Inferior parietal cortex (tissue), 1 donor: Measurements from ENCODE around the gene GPAT3.
"Not testable (repeated sequence)": the region's sequence is repeated elsewhere in the genome, so short reads cannot be mapped to it uniquely, and the experiment has no call there.

Source experiments
- DNase-seq: peaks from one replicate; pipeline ENCODE4 v3.0.0-alpha.2; 2016; ENCODE audit errors: extremely low spot score

Gene GPAT3

GRCh38 chr4:83603129-83603528, 67.2 kb downstream of the GPAT3 start:
- no peak for DNase-seq

GRCh38 chr4:83604321-83604720, 68.4 kb downstream of the GPAT3 start:
- DNase-seq, result no peak

GRCh38 chr4:83605210-83605609, 69.3 kb downstream of the GPAT3 start:
- DNase-seq, result no peak

GRCh38 chr4:83605744-83606172, 69.8 kb downstream of the GPAT3 start:
- DNase-seq, result no peak

GRCh38 chr4:83606460-83606859, 70.6 kb downstream of the GPAT3 start:
- no peak for DNase-seq

- DNase-seq, result no peak
Measured at GRCh38 chr4:83606898-83607297, 71.0 kb downstream of the GPAT3 start.

- DNase-seq, result no peak
Measured at GRCh38 chr4:83609365-83609764, 73.5 kb downstream of the GPAT3 start.

GRCh38 chr4:83610729-83611128, 74.8 kb downstream of the GPAT3 start:
- DNase-seq, result no peak

- no peak for DNase-seq
Measured at GRCh38 chr4:83613023-83613422, 77.1 kb downstream of the GPAT3 start.

DNA sequence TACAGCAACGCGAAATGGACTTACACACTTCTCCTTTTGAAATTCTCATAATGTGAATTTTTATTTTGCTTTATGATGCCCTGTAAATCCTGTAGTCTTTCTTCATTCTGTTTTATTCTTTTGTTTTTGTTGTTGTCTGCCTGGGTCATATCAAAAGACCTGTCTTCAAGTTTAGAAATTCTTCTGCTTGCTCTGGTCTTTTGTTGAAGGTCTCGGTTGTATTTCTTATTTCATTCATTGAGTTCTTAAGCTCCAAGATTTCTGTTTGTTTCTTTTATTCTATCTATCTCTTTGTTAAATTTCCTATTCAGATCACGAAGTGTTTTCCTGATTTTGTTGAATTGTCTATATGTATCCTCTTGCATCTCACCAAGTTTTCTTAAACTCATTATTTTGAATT, 78.1 kb downstream of the GPAT3 start:
- DNase-seq, result no peak

GRCh38 chr4:83616252-83616651, 80.3 kb downstream of the GPAT3 start:
- DNase-seq, result no peak

GRCh38 chr4:83617371-83618035, 81.6 kb downstream of the GPAT3 start:
- no peak for DNase-seq

DNA sequence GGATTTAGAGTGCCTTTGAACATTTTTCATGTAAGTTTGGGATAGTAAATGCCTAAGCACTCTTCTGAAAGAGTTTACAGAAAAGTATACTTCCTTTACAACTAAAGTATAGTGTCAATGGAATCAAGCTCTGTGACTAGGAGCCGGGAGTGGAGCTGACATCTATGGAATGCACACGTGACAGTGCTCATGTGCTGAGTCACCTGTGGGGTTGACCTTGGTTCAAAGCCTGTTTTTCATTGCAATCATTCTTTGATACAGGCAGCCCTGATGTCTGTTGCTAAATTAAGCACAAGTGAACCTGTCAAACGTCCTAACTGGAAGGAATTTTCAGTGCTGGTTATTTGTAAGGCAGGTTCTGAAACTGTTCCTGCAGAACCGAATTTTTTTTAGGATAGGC, 82.5 kb downstream of the GPAT3 start:
- no peak for DNase-seq

DNA sequence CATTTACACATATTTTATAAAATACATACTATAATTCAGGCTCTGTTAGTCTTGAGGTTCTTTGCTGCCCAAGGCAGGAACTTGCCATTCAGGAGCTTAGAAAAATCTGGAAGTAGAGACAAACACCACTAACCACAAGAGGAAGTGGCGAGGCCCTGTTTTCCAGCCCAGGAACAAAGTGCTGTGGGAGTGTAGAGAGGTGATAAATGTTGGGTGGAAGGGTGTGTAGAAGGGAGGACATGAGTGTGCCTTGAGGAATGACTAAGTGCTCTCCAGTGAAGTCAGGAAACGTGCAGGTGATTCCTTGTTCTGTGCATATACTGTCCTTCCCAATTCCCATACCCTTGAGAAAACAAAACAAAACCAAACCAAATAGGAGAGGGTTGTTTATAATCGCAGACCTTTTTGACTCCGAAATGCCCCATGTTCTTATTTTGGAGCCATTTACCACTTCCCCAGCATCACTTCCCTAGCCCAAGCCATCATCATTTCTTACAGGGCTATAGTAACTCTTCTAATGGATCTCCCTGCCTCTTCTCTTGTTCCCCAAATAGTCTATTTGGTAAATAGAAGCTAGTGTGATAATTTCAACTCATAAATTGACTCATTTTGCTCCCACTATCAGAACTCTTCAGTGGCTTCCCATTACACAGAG, 83.2 kb downstream of the GPAT3 start:
- no peak for DNase-seq

GRCh38 chr4:83622127-83622526, 86.2 kb downstream of the GPAT3 start:
- DNase-seq, result not testable (repeated sequence)

DNA sequence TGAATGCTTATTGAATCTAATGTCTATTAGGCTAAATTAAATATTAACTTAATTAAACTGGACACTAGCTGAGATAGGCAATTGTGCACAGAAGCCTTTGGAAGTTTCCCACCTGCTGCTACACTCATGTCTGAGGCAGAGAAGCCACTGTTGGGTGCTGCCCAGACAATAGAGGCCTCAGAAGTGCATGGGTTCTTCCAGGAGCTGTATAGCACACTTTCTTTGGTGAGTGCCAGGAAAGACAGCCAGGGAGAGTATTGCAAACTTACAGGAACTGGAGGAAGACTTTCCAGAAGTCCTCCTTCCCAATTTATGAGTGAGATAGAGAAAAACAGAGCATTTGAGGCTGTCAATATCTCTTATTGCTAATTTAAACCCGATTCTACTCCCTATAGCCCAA, 89.9 kb downstream of the GPAT3 start:
- no peak for DNase-seq

- no peak for DNase-seq
Measured at GRCh38 chr4:83626245-83626836, 90.4 kb downstream of the GPAT3 start.

- peak; percentile 50 for DNase-seq
Measured at GRCh38 chr4:83629945-83630721, 94.2 kb downstream of the GPAT3 start.

DNA sequence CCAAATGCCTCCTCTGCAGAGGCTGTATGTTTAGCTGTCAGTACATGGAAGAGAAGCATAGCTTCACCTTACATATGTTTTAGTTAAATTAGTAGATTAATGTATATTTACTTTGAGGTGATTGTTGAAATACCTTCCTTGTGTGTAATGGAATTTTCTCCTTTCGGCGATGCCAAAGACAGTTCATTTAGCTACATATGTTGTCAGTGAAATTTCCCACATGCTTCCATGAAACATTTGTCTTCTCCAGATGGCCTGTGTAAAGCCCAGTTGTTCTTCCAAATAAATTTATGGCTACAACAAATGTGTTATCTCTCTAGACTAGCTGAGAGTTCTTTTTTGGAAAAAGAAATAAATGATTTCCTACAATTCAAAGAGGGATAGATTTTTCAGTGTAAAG, 95.2 kb downstream of the GPAT3 start:
- no peak for DNase-seq

DNA sequence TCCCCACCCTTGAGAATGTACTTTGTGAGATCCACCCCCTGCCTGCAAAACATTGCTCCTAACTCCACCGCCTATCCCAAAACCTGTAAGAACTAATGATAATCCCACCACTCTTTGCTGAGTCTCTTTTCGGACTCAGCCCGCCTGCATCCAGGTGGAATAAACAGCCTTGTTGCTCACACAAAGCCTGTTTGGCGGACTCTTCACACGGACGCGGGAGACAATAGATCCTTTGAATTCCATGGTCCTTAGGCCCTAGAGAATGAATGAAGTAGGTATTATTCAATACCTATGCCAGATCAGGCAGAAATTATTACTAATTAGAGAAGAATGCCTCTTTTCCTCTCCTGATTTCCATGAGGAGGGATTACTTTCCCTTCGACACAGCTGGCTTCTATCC, 101.0 kb downstream of the GPAT3 start:
- DNase-seq, result no peak

DNA sequence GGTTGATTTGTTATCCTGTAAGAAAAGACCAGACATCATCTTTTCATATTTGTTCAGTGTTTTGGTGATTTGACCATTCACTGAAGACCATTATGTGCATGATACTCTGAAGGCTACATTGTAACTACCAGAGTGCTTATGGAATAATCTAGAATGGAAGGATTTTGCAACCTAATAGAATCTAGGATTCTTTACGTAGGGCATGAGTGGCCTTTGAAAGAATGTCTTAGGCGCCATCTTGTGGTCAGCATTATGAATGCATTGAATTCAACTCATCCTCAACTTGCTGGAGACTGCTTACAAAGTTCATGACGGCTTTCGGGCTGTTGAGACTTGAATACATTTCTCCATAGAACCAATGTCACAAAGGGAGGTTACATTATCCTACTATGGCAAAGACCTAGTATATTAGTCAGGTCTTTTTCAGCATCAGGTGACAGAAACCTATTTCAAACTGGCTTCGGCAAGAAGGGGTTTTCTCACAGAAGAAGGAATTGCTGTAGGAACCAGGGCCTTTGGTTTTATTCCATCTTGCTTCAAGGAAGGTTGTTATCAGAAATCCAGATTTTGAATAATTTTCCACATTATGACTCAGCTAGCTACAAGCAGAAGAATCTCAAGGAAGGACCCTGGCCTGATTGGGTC, 104.1 kb downstream of the GPAT3 start:
- peak; percentile 92 for DNase-seq

GRCh38 chr4:83643036-83643435, 107.1 kb downstream of the GPAT3 start:
- no peak for DNase-seq
